ENCODE measurements around the gene LCE2A.
"Not testable (repeated sequence)": the region's sequence is repeated elsewhere in the genome, so short reads cannot be mapped to it uniquely, and the experiment has no call there.

Gene LCE2A, protein sequence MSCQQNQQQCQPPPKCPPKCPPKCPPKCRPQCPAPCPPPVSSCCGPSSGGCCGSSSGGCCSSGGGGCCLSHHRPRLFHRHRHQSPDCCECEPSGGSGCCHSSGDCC

DNA sequence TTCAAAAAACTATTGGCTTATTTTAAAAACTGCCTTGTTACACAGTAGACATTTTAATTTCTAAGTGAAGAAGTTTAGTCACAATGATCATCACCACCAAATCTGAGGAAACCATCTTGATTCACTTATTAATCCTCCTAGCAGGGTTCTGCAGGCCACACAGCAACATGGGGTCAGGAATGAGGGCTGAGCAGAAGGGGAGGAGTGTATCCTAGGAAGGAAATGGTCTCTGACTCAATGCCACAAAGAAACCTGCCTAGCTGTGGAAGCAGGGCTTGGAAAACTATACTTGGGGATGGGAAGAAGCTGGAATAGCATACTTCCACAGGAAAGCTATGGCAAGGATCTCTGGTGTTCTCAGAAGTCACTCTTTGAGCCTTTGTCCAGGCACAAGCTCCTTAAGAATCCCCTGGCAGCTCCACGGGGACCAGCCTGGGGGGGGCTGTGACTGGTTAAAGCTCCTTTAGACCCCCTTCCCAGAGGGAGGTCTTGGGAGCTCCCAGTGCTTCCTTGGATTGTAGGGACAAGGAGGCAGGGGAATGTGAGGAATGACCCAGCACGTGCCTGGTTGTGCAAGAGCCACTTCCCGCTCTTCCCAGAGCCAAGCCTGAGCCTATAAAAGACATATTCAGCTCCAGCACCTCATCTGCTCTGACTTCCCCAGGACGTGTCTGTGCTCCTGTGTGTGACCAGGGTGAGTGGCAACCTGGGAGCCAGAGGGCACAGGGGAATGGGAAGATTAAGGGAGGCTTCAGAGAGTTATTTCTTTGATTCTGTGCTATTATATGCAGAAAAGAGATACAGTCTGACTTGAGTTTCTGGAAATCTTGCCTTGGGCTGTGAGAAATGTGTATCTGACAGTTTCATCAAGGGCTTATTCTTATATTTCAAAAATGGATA is at the start of gene LCE2A:
TSS of gene LCE2A (plus strand) at position 645 of the 900 bp plus-strand sequence. CDS start 557 bp downstream, outside the sequence.
- in situ Hi-C loops (cut with MboI; ENCODE audit: low pct_unique_long_range_greater_than_20kb, low sequenced_read_pairs, unreplicated experiment) = no loop called here
- TF ChIP-seq, protein P1, sequence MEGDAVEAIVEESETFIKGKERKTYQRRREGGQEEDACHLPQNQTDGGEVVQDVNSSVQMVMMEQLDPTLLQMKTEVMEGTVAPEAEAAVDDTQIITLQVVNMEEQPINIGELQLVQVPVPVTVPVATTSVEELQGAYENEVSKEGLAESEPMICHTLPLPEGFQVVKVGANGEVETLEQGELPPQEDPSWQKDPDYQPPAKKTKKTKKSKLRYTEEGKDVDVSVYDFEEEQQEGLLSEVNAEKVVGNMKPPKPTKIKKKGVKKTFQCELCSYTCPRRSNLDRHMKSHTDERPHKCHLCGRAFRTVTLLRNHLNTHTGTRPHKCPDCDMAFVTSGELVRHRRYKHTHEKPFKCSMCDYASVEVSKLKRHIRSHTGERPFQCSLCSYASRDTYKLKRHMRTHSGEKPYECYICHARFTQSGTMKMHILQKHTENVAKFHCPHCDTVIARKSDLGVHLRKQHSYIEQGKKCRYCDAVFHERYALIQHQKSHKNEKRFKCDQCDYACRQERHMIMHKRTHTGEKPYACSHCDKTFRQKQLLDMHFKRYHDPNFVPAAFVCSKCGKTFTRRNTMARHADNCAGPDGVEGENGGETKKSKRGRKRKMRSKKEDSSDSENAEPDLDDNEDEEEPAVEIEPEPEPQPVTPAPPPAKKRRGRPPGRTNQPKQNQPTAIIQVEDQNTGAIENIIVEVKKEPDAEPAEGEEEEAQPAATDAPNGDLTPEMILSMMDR (IDR thresholded peaks at IDR 0.05; ENCODE audit: extremely low read depth, insufficient read depth, missing control alignments) = no peak
- no peak for DNase-seq (ENCODE audit: low spot score)

DNA sequence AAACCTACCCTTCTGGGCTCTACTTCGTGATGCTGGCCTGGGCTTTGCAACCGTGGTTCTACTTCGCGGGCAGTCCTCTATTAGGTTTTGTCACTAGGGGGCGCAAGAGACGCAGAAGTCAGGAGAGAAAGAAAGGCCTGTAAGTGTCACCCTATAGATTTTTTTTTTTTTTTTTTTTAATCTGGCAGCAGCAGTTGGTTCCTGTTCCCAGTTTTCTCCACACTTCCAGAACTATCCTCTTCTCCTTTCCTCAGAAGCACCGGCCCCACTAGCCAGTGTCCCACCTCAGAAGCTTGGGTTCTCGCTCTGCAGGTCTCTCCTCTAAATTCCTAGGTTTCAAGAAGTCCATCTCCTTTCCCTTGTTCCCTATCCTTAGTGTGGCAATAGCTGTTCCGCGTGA is 44.0 kb upstream of the LCE2A start:
- peak; percentile 61 for DNase-seq (ENCODE audit: low spot score)
- TF ChIP-seq, protein P1 (IDR thresholded peaks at IDR 0.05; ENCODE audit: extremely low read depth, insufficient read depth, missing control alignments) = peak; percentile 78
- in situ Hi-C loops (cut with MboI; ENCODE audit: low pct_unique_long_range_greater_than_20kb, low sequenced_read_pairs, unreplicated experiment) = no loop called here

DNA sequence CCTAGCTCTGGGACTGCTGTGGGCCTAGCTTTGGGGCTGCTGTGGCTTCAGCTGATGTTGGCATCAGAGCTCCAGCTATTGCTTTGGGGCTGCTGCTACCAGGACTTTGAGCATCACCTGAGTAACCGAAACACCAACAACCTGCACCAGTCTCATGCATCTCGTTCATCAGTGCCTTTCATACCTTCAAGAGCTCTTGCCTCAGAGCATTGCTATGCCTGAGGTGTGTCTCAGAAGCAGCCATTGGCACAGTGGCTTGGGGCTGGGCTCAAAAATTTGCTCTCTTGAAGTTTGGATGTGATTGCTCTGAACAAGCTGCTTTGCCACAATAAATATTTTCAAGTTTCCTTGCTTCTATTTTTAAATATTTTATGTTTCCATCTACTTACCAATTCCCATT is 41.7 kb upstream of the LCE2A start:
- in situ Hi-C loops (cut with MboI; ENCODE audit: low pct_unique_long_range_greater_than_20kb, low sequenced_read_pairs, unreplicated experiment) = no loop called here

DNA sequence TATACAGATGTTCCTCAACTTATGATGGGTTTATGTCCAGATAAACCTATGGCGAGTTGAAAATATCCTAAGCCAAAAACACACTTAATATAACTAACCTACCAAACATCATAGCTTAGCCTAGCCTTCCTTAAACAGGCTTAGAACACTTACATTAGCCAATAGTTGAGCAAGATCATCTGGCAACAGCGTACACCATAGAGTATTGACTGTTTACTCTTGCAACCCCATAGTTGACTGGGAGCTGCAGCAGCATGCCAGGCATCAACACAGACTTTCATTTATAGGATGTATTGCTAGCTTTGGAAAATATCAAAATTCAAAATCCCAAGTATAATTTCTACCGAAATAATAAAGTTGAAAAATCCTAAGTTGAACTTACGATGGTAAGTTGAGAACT is 40.5 kb upstream of the LCE2A start:
- TF ChIP-seq, protein P1 (IDR thresholded peaks at IDR 0.05; ENCODE audit: extremely low read depth, insufficient read depth, missing control alignments) = no peak
- in situ Hi-C loops (cut with MboI; ENCODE audit: low pct_unique_long_range_greater_than_20kb, low sequenced_read_pairs, unreplicated experiment) = no loop called here
- no peak for DNase-seq (ENCODE audit: low spot score)

More for the DNA sequence above, 41.7 kb upstream of the LCE2A start:
- no peak for DNase-seq (ENCODE audit: low spot score)
- TF ChIP-seq, protein P1 (IDR thresholded peaks at IDR 0.05; ENCODE audit: extremely low read depth, insufficient read depth, missing control alignments) = no peak

DNA sequence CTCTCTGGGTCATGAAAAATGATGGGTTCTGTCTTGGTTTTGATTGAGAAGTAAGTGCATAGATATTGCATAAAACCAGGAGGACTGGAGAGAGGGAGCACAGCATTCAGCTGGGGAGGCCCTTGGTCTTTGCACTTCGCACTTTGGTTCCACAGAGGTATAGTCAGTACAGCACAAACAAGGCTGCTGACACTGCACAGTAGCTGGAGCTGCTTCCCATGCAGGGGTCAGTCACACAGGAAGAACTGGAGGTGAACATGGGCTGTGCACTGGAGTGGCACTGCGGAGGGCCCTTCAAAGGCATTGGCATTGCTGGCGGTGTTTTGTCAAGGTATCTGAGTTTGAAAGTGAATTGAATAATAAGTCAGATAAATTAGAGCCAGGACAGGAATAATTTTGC is 39.5 kb upstream of the LCE2A start:
- TF ChIP-seq, protein P1 (IDR thresholded peaks at IDR 0.05; ENCODE audit: extremely low read depth, insufficient read depth, missing control alignments) = no peak
- DNase-seq (ENCODE audit: low spot score) = no peak
- in situ Hi-C loops (cut with MboI; ENCODE audit: low pct_unique_long_range_greater_than_20kb, low sequenced_read_pairs, unreplicated experiment) = no loop called here

DNA sequence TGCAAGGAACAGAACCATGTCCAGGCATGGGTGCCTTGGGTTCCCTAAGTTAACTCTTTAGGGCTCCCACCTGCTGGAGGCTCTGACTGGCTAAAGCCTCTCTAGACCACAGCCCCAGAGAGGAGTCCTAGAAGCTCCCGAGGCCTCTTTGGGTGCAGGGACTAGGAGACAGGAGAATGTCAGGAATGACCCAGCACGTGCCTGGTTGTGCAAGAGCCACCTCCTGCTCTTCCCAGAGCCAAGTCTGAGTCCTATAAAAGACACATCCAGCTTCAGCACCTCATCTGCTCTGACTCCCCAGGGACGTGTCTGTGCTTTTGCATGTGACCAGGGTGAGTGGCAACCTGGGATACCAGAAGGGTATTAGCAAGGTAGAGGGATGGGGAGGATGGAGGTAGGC is 35.0 kb upstream of the LCE2A start, which contains the start of gene LCE2D:
TSS of gene LCE2D (plus strand) at position 283 of the 400 bp plus-strand sequence. CDS start 726 bp downstream, outside the sequence.
- in situ Hi-C loops (cut with MboI; ENCODE audit: low pct_unique_long_range_greater_than_20kb, low sequenced_read_pairs, unreplicated experiment) = no loop called here
- TF ChIP-seq, protein P1 (IDR thresholded peaks at IDR 0.05; ENCODE audit: extremely low read depth, insufficient read depth, missing control alignments) = no peak
- DNase-seq (ENCODE audit: low spot score) = no peak

DNA sequence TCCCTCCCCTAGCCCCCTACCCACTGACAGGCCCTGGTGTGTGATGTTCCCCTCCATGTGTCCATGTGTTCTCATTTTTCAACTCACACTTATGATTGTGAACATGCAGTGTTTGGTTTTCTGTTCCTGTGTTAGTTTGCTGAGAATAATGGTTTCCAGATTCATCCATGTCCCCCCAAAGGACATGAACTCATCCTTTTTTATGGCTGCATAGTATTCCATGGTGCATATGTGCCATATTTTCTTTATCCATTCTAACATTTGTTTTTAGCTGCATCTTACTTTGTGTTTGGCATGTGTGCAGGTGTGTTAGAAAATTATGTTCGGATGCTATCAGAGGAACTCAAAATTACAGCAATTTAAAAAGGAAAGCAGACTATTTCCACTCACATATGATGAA is 32.0 kb upstream of the LCE2A start:
- DNase-seq (ENCODE audit: low spot score); in situ Hi-C loops (cut with MboI; ENCODE audit: low pct_unique_long_range_greater_than_20kb, low sequenced_read_pairs, unreplicated experiment): not testable (repeated sequence)

All from GM13977 (cell line).